MCF 10A (cell line): ENCODE measurements around the gene TMEM259. TPM values are rescaled to one million over a fixed set of nuclear protein-coding genes. Genes with fewer than 3 reads are reported as not detected.

Source experiments
- BruUV-seq: library from RNA; stranded (reverse); fragments of 400-500 nt; replicated peaks from 2 replicates; lab custom pipeline; 2021; lab: Mats Ljungman, UMichigan
- CTCF ChIA-PET: fragments of 300-600 bp; sonication (Branson Sonifier 250); formaldehyde crosslinking; extraction: SDS; loops from one replicate; lab custom pipeline; 2021; ENCODE audit warnings: antibody characterized with exemption, inconsistent platforms; lab: Yijun Ruan, JAX
- POLR2A ChIA-PET: fragments of 300-600, 350-650 bp; sonication (Branson Sonifier 250); formaldehyde crosslinking; extraction: SDS; loops from one replicate; lab custom pipeline; 2020; ENCODE audit warnings: antibody characterized with exemption, inconsistent platforms; lab: Yijun Ruan, JAX
- DNase-seq: peaks from one replicate; pipeline ENCODE4 v3.0.0-alpha.2; 2018; ENCODE audit not compliant: unreplicated experiment
- H3K27ac Mint-ChIP-seq: one replicate; pipeline ENCODE4 v1.8.0; 2022; ENCODE audit warnings: mild to moderate bottlenecking, low read depth, mixed read lengths; ENCODE audit not compliant: unreplicated experiment
- H3K27me3 Mint-ChIP-seq: one replicate; pipeline ENCODE4 v1.8.0; 2022; ENCODE audit warnings: mixed read lengths; ENCODE audit not compliant: insufficient read depth, unreplicated experiment
- H3K36me3 Mint-ChIP-seq: one replicate; pipeline ENCODE4 v1.8.0; 2022; ENCODE audit warnings: mild to moderate bottlenecking, moderate library complexity, mixed read lengths; ENCODE audit not compliant: insufficient read depth, unreplicated experiment
- H3K4me1 Mint-ChIP-seq: one replicate; pipeline ENCODE4 v1.8.0; 2022; ENCODE audit warnings: mixed read lengths; ENCODE audit not compliant: insufficient read depth, unreplicated experiment
- H3K4me3 Mint-ChIP-seq: one replicate; pipeline ENCODE4 v1.8.0; 2022; ENCODE audit warnings: mild to moderate bottlenecking, moderate library complexity, mixed read lengths; ENCODE audit not compliant: unreplicated experiment
- H3K9me3 Mint-ChIP-seq: one replicate; pipeline ENCODE4 v1.8.0; 2022; ENCODE audit warnings: mixed read lengths; ENCODE audit not compliant: unreplicated experiment
- intact Hi-C: fragments of 100-400 bp; cut with micrococcal nuclease; formaldehyde crosslinking; loops from 2 replicates; pipeline ENCODE4 v1.14.1; 2022
- total RNA-seq: library from RNA; stranded (reverse); gene quantifications from 2 replicates; pipeline ENCODE4 v1.2.3, GENCODE V29; 2022
- TF ChIP-seq, protein P1 (sequence below): fragments of 200-600 bp; IDR thresholded peaks from one replicate; pipeline ENCODE4 v1.8.0; 2022; ENCODE audit warnings: antibody characterized with exemption, mild to moderate bottlenecking; ENCODE audit not compliant: unreplicated experiment

The TMEM259 gene
- total RNA-seq, 1 experiment from 2014 or later: 130 TPM

DNA sequence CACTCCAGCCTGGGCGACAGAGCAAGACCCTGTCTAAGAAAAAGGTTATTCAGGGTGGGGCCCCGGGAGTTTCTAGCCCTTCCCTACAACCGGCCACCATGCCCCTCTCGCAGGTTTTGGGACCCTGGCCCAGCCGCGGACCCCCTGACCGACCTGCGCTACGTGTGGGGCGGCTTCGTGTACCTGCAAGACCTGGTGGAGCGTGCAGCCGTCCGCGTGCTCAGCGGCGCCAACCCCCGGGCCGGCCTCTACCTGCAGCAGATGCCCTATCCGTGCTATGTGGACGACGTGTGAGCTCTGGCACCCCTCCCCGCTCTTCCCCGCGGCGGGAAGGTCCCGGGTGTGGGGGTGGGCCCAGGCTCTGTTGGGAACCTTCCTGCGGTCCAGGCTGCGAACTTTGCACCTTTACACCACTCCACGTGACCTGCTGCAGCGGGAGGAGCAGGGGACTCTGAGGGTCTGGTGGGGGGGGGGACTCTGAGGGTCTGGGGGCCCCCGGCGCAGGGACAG, 25.2 kb upstream of the TMEM259 start:
- H3K9me3 Mint-ChIP-seq: no peaks in the 10 kb centered on the region
- intact Hi-C loops: no loop called here
- BruUV-seq: no TSS peak
- no peak overlapping the region for H3K4me3 Mint-ChIP-seq
- POLR2A ChIA-PET: no interaction called here
- H3K27me3 Mint-ChIP-seq: no peaks in the 10 kb centered on the region
- CTCF ChIA-PET: no interaction called here
- H3K27ac Mint-ChIP-seq: no peak overlapping the region
- TF ChIP-seq, protein P1, sequence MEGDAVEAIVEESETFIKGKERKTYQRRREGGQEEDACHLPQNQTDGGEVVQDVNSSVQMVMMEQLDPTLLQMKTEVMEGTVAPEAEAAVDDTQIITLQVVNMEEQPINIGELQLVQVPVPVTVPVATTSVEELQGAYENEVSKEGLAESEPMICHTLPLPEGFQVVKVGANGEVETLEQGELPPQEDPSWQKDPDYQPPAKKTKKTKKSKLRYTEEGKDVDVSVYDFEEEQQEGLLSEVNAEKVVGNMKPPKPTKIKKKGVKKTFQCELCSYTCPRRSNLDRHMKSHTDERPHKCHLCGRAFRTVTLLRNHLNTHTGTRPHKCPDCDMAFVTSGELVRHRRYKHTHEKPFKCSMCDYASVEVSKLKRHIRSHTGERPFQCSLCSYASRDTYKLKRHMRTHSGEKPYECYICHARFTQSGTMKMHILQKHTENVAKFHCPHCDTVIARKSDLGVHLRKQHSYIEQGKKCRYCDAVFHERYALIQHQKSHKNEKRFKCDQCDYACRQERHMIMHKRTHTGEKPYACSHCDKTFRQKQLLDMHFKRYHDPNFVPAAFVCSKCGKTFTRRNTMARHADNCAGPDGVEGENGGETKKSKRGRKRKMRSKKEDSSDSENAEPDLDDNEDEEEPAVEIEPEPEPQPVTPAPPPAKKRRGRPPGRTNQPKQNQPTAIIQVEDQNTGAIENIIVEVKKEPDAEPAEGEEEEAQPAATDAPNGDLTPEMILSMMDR: no peak
- no peaks in the 10 kb centered on the region for H3K4me1 Mint-ChIP-seq
- H3K36me3 Mint-ChIP-seq: no peaks in the 10 kb centered on the region
- DNase-seq: no peak

DNA sequence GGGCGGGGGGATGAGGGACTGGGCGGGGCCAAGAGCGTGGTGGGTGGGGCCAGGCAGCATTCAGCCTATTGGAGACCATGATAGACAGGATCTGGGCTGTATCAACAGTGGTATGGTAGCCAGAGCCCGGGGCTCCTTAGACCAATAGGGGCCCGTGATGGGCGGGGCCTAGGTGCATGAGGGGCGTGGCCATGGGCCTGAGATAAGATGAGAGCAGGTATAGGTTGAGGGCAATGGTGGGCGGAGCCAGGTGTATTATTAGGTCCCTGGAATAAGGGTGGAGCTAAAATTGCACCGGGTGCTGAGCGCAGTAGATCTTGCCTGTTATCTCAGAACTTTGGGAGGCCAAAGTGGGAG, 24.3 kb upstream of the TMEM259 start:
- ChIA-PET CTCF (no interaction called here), POLR2A (no interaction called here)
- no peak overlapping the region for H3K4me3 Mint-ChIP-seq
- no peaks in the 10 kb centered on the region for H3K4me1 Mint-ChIP-seq
- H3K36me3 Mint-ChIP-seq: peaks cover under 1% of the 10 kb centered on the region
- H3K27ac Mint-ChIP-seq: no peak overlapping the region
- no peaks in the 10 kb centered on the region for H3K27me3 Mint-ChIP-seq
- DNase-seq: peak; percentile 77
- intact Hi-C loops: no loop called here
- H3K9me3 Mint-ChIP-seq: no peaks in the 10 kb centered on the region
- TF ChIP-seq, protein P1: no peak
- BruUV-seq: no TSS peak

DNA sequence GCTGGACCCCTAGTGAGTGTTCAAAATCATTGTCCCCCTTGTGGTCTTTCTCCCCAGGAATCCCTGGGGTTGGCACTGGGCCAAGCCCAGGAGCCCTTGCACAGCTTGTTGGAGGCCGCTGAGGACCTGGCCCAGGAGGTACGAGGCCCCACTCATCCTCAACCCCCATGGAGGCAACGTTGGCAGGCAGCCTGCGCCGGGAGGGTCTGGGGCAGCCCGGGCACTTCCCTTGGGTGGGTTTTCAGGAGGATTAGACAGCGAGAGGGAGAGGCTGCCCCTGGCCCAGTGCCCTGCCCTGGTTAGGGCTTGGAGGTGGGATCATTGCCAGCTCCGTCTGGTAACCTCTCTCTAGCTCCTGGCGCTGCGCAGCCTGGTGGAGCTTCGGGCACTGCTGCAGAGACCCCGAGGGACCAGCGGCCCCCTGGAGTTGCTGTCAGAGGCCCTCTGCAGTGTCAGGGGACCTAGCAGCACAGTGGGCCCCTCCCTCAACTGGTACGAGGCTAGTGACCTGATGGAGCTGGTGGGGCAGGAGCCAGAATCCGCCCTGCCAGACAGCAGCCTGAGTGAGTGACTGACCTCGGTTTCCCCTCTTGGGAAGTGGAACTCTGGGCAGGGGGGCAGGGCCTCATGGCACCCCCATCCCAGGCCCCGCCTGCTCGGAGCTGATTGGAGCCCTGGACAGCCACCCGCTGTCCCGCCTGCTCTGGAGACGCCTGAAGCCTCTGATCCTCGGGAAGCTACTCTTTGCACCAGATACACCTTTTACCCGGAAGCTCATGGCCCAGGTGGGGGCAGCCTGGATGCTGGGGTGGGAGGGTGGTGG, 22.0 kb upstream of the TMEM259 start:
- TF ChIP-seq, protein P1: no peak
- DNase-seq: no peak
- H3K9me3 Mint-ChIP-seq: no peaks in the 10 kb centered on the region
- CTCF ChIA-PET: interaction anchor here (0.6 to 1.4 kb wide), 3 partner anchors 15 to 228 kb away, joined by 3 to 4 read pairs (median 4); no protein-coding TSS in a partner anchor
- no peak overlapping the region for H3K4me3 Mint-ChIP-seq
- intact Hi-C loops: no loop called here
- H3K36me3 Mint-ChIP-seq: peaks cover 23% of the 10 kb centered on the region
- H3K27ac Mint-ChIP-seq: no peak overlapping the region
- BruUV-seq: no TSS peak
- H3K4me1 Mint-ChIP-seq: peaks cover 2% of the 10 kb centered on the region
- H3K27me3 Mint-ChIP-seq: no peaks in the 10 kb centered on the region
- POLR2A ChIA-PET: interaction anchor here (0.6 kb wide), 1 partner anchor 246 kb away, joined by 3 read pairs; the partner anchor contains the start of gene PTBP1
